Left cardiac atrium (tissue), 4 donors: ENCODE measurements around the gene PCBP3. TPM values are rescaled to one million over a fixed set of nuclear protein-coding genes. Genes with fewer than 3 reads are reported as not detected.

Experiments used
- ATAC-seq, 2 donors: fragments of 200-7000 bp; cut with Tn5 transposase; one replicate each; pipeline ENCODE4 v1.9.1; 2020; ENCODE audit warnings: mild to moderate bottlenecking in 2 of 2, moderate library complexity in 2 of 2
- DNase-seq: peaks from one replicate; pipeline ENCODE4 v3.0.0-alpha.2; 2020
- intact Hi-C, 2 donors: fragments of 100-400 bp; cut with DNase I; formaldehyde crosslinking; loops; one replicate each; pipeline versions ENCODE4 v1.14.1 to v1.15.1; 2022 to 2023
- total RNA-seq, 2 donors: library from RNA; stranded (reverse); fragmentation: NEBNext Ultra II Directional; extraction: Animal tissue kit (Norgen Biotek cat#: 25700); gene quantifications; one replicate each; pipeline ENCODE4 v1.2.1, GENCODE V29; 2021
- donor health status: DM: no; HTN: yes; CAD: no.
- donor health status: DM: no; HTN: yes; CAD: no; lungs with severe emphysema.
- donor health status: DM: yes; HTN: yes; CAD: no.
- donor health status: Dilated cardiomyopathy.

The PCBP3 gene
- total RNA-seq, 2 donors from 2014 or later: 5.8 to 5.9 TPM

DNA sequence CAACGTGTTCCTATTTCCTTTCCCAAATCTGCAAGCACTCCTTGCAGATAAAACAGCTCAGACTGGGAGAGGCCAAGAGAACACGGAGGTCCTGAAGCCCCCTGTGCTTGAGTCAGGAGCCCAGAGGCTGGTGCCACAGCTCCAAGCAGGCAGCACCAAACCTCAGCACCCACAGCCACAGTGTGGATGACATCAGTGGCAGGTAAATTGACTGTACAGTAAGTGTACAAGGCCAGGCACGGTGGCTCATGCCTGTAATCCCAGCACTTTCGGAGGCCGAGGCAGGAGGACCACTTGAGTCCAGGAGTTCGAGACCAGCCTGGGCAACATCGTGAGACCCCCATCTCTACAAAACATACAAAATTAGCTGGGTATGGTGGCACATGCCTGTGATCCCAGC, 336.1 kb downstream of the PCBP3 start:
- no peak for DNase-seq
- intact Hi-C loops: loop anchor here in 1 of 2 donors (5.0 to 10.0 kb wide), 2 partner anchors 118 to 245 kb away; partner anchors contain the start of genes COL6A2 and LSS
- ATAC-seq: no peak

DNA sequence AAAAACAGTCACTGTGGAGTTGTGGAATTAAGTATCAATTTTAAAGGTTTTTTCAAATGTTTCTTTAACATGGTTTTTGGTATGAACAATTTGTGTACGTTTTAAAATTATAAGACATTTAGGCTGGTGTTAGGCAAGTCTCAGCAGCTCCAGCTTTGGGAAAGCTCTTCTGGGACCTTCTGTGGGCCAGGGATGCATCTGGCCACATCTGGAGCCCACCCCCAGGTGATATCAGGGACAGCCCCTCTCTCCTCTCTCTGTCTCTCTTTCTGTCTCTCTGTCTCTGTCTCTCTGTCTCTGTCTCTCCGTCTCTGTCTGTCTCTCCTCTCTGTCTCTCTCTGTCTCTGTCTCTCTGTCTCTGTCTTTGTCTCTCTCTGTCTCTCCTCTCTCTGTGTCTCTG, 336.7 kb downstream of the PCBP3 start:
- DNase-seq (no peak), ATAC-seq (no peak)
- intact Hi-C loops: loop anchor here in 1 of 2 donors (5.0 kb wide), 1 partner anchor 117 kb away; the partner anchor contains the start of gene COL6A2

DNA sequence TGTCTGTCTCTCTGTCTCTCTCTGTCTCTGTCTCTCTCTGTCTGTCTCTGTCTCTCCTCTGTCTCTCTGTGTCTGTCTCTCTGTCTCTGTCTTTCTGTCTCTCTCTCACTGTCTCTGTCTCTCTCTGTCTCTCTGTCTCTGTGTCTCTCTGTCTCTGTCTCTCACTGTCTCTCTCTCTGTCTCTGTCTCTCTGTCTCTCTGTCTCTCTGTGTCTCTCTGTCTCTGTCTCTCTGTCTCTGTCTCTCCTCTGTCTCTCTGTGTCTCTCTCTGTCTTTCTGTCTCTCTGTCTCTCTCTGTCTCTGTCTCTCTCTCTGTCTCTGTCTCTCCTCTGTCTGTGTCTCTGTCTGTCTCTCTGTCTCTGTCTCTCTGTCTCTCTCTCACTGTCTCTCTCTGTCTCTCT, 337.2 kb downstream of the PCBP3 start:
- ATAC-seq: no peak
- no peak for DNase-seq
- intact Hi-C loops: loop anchor here in 1 of 2 donors (5.0 kb wide), 1 partner anchor 117 kb away; the partner anchor contains the start of gene COL6A2

DNA sequence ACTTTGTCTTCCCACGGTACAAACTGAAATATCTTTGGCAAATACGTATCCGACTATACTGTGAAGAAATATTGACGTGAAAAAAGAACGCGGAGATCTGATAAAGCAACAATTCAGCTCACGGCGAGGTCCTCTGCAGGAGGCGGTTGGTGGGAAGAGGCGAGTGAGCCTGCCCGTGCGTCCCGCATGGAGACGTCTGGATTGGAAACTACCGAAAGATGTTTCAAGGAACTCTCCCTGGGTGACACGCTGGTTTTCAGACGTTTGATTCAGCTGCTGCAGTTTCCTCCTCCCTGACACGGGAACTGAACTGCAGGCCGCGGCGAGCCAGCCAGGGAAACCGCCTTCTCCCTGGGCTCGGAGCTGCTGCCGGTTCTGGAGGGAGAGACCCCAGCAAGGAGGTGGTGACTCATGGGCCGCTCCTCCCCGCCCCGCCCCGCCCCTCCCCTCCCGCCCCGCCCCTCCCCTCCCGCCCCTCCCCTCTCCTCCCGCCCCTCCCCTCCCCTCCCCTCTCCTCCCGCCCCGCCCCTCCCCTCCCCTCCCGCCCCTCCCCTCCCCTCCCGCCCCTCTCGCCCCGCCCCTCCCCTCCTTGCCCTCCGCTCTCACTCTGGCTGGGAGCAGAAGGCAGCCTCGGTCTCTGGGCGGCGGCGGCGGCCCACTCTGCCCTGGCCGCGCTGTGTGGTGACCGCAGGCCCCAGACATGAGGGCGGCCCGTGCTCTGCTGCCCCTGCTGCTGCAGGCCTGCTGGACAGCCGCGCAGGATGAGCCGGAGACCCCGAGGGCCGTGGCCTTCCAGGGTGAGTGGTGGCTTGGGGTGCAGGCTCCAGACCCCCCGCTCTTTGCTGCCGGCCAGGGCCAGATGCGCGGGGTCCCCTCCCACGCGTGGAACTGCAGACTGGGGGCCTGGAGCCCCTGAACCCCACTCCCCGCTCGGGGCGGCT, 337.9 kb downstream of the PCBP3 start, which contains the start of gene COL6A1:
COL6A1 (plus strand) TSS at position 620 of the 941 bp plus-strand sequence; CDS start at position 701, 81 bp downstream.
- peak; percentile 79 to 80 for ATAC-seq
- DNase-seq: peak; percentile 87
- intact Hi-C loops: loop anchor here in 1 of 2 donors (5.0 kb wide), 1 partner anchor 116 kb away; the partner anchor contains the start of gene COL6A2

DNA sequence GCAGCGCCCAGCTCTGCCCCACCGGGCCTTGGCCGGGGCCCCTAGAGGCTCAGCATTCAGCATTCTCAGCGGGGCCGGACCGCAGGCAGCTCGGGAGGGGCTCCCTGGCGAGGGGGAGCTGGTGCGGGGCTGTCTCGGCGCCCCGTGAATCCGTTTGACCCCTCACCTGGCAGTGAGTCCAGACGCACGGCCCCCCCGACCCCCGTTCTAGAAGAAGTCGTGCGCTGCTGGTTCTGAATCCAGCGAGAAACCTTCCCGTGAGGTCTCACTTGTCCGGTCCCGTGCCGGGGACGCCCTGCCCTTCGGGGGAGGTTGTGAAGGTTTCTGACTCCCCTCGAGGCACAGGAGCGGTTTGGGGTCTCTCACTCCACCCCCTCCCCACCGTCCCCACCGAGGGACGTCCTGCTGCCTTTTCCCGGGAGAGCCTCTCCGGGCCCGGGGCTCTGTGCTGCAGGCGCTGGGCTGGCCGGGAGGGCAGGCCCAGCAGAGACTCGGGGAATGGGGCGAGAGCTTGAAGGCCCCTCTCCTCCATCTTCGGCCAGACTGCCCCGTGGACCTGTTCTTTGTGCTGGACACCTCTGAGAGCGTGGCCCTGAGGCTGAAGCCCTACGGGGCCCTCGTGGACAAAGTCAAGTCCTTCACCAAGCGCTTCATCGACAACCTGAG, 338.7 kb downstream of the PCBP3 start:
- intact Hi-C loops: loop anchor here in 1 of 2 donors (5.0 kb wide), 1 partner anchor 115 kb away; the partner anchor contains the start of gene COL6A2
- ATAC-seq (peak; percentile 27 to 32), DNase-seq (peak; percentile 53)

- peak in 1 of 2 donors; percentile 5 for ATAC-seq
- DNase-seq: peak; percentile 33
- intact Hi-C loops: loop anchor here in 1 of 2 donors (5.0 kb wide), 1 partner anchor 114 kb away; the partner anchor contains the start of gene COL6A2
Observed at GRCh38 chr21:45982758-45983648, 339.5 kb downstream of the PCBP3 start.

GRCh38 chr21:45983649-45983965, 340.1 kb downstream of the PCBP3 start:
- intact Hi-C loops: loop anchor here in 1 of 2 donors (5.0 kb wide), 1 partner anchor 114 kb away; the partner anchor contains the start of gene COL6A2
- no peak for DNase-seq
- ATAC-seq: no peak

GRCh38 chr21:45983981-45984551, 340.5 kb downstream of the PCBP3 start:
- DNase-seq (peak; percentile 68), ATAC-seq (peak; percentile 9 to 10)
- intact Hi-C loops: loop anchor here in 1 of 2 donors (5.0 kb wide), 1 partner anchor 113 kb away; the partner anchor contains the start of gene COL6A2

DNA sequence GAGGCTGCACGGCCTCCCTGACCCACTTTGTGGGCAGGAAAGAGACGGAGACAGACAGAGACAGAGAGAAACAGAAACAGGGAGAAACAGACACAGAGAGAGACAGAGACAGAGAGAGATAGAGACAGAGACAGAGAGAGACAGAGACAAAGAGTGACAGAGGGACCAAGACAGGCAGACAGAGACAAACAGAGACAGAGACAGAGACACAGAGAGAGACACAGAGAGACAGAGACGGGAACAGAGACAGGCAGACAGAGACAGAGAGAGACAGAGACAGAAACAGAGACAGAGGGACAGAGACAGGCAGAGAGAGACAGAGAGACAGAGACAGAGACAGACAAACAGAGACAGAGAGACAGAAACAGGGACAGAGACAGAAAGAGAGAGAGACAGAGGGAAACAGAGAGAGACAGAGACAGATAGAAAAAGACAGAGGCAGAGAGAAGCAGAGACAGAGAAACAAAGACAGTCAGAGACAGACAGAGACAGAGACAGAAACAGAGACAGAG, 341.1 kb downstream of the PCBP3 start:
- ATAC-seq (no peak), DNase-seq (no peak)
- intact Hi-C loops: loop anchor here in 1 of 2 donors (5.0 kb wide), 1 partner anchor 113 kb away; the partner anchor contains the start of gene COL6A2

DNA sequence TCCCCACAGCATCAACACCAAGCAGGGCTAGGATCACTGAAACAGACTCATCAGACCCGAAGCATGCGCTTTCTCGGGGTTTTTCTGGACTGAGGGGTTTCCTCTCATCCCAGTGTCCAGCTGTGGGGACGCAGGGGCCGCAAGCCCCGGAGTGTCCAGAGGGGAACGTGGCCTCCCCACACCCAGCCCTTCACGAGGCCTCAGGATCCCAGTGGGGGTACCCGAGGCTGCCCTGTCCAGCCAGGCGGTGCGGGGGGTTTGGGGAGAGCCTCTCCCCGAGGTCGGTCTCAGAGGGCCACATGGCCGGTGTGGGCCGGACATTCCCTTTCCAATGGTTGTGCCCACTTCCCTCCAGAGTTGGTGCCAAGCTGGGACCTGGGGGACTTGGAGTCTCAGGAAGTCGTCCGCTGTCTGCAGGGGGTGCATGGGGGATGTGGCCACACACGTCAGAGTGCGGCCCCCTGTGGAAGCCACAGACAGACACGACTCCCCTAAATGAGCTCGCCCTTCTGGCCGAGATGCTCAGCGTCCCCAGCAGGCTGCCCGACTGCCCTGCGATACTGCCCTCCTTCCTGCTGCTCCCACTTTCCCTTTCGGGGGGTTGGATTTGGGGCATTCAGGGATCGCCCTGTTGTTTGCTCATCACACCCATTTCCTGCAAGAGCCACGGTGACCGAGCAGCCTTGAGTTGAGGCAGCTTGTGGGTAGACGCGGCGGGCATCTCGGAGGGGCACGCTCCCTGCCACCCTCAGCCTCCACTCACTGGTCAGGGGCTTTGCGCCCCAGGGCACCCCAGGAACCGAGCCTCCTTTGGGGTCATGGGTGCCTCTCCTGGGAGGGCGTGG, 342.2 kb downstream of the PCBP3 start:
- peak; percentile 22 for DNase-seq
- intact Hi-C loops: no loop called here
- ATAC-seq: no peak

- no peak for ATAC-seq
- intact Hi-C loops: no loop called here
- no peak for DNase-seq
Observed at GRCh38 chr21:45986316-45987051, 343.0 kb downstream of the PCBP3 start.

DNA sequence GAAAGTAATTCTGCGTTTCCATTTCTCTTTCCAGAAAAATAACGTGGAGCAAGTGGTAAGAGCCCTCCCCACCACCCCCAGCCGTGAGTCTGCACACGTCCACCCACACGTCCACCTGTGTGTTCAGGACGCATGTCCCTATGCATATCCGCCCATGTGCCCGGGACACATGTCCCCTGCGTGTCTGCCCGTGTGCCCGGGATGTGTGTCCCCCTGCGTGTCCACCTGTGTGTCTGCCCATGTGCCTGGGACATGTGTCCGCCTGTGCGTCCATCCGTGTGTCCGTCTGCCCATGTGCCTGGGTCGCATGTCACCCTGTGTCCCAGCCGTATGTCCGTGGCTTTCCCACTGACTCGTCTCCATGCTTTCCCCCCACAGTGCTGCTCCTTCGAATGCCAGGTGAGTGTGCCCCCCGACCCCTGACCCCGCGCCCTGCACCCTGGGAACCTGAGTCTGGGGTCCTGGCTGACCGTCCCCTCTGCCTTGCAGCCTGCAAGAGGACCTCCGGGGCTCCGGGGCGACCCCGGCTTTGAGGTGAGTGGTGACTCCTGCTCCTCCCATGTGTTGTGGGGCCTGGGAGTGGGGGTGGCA, 343.7 kb downstream of the PCBP3 start:
- no peak for ATAC-seq
- DNase-seq: peak; percentile 25
- intact Hi-C loops: no loop called here

GRCh38 chr21:45988366-45989347, 345.1 kb downstream of the PCBP3 start:
- ATAC-seq: no peak
- intact Hi-C loops: no loop called here
- DNase-seq: no peak

GRCh38 chr21:45989355-45990048, 346.0 kb downstream of the PCBP3 start:
- DNase-seq (peak; percentile 27), ATAC-seq (no peak)
- intact Hi-C loops: no loop called here
